ENCODE measurements around the gene DNAAF8.

DNA sequence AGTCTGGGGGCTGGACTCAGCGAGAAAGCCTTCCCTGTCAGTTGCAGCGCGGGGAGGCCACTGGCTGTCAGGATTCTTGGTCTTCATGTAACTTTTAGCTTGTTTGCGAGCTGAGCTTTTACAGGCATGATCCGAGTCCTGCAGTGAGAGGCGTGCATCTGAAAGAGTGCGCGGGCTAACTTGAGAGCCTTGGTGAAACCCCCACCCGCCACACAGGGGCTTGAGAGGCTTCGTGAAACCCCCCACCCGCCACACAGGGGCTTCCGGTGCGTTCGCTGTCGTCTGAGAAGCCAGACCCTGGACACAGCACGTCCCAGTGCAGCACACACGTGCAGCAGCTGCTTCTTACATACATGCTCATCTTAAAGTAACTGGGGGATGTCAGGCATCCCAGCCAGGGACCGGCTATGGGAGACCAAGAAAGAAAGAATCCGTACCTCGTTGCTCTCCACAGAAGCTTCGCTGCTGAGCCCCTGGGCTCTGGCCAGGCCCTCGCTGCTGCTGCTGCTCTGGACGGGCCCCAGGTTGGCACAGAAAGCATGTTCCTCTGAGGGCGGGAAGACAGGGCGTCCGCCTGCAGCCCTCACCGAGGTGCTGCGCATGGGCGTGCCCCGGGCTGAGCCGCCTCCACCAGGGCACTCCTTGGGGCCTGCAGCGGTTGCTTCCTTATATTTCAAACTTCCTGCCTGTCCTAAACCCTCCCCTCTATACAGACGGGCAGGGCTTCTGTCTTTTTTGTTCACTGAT lies 33.2 kb upstream of the DNAAF8 start:
- TF ChIP-seq ESRRA (IDR thresholded peaks at IDR 0.05; ENCODE audit: borderline replicate concordance, low read length) (no peak), CTCF (IDR thresholded peaks at IDR 0.05) (no peak), CBX8 (IDR thresholded peaks at IDR 0.05) (no peak), PHF8 (IDR thresholded peaks at IDR 0.05; ENCODE audit: borderline replicate concordance, low read depth) (no peak), POLR2A (IDR thresholded peaks at IDR 0.05; ENCODE audit: low read length) (no peak)

Data from A549 (cell line).